ENCODE data around the gene APOH. TPM values are rescaled to one million over a fixed set of nuclear protein-coding genes. Genes with fewer than 3 reads are reported as not detected.

Gene APOH
- total RNA-seq, 1 donor from 2014 or later, result not detected

DNA sequence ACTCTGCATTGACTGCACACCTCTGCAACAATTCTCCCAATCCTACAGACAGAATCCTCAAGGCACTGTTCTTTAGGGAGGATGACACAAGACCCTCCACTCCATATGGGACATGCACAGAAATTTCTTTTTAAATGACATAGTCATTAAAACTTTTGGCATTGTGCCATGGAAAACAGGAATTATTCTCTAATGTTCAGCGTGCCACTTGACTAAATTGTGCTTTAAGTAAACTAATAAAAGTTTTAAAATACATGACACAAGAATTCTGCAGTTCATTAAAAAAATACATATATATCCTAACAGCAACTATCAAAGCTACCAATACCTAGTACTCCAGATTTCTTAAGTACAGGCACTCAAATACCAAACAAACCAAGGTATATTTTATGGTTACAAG is 53.3 kb downstream of the APOH start:
- TF ChIP-seq, protein P1, sequence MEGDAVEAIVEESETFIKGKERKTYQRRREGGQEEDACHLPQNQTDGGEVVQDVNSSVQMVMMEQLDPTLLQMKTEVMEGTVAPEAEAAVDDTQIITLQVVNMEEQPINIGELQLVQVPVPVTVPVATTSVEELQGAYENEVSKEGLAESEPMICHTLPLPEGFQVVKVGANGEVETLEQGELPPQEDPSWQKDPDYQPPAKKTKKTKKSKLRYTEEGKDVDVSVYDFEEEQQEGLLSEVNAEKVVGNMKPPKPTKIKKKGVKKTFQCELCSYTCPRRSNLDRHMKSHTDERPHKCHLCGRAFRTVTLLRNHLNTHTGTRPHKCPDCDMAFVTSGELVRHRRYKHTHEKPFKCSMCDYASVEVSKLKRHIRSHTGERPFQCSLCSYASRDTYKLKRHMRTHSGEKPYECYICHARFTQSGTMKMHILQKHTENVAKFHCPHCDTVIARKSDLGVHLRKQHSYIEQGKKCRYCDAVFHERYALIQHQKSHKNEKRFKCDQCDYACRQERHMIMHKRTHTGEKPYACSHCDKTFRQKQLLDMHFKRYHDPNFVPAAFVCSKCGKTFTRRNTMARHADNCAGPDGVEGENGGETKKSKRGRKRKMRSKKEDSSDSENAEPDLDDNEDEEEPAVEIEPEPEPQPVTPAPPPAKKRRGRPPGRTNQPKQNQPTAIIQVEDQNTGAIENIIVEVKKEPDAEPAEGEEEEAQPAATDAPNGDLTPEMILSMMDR (IDR thresholded peaks at IDR 0.05; ENCODE audit: insufficient read depth, low read length, poor library complexity, severe bottlenecking), result no peak

DNA sequence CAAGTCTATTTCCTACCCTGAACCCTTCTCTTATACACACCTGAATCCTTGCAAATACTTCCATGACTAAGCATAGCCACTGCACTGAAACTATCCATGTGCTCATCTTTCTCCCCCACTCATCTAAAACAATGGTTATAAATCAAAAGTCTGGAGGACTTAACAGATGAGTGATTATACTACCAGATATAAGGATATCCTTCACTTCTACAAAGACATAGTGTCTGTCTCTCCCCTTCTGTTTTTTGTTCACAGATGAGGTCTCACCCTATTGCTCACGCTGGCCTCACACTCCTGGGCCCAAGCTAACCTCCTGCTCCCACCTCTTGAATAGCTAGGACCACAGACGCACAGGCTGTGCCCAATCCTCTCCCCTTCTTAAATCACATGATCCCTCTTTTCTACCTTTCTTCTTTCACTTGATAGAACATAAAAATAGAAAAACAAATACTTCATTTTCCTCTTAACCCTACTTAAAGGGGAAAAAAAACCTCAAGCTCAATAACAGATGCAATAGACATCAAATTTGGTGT is 56.5 kb downstream of the APOH start:
- TF ChIP-seq, protein P1 (IDR thresholded peaks at IDR 0.05; ENCODE audit: insufficient read depth, low read length, poor library complexity, severe bottlenecking), result no peak
- Histone ChIP-seq H3K27me3 (ENCODE audit: control insufficient read depth, insufficient read depth, low read length) (no peaks in the 10 kb centered on the region), H3K36me3 (ENCODE audit: control insufficient read depth, insufficient read depth, low read length) (no peaks in the 10 kb centered on the region), H3K4me3 (ENCODE audit: low read depth, low read length) (no peak overlapping the region)
- DNase-seq (ENCODE audit: low read depth), result no peak

More for the DNA sequence above, 53.3 kb downstream of the APOH start:
- Histone ChIP-seq H3K36me3 (ENCODE audit: control insufficient read depth, insufficient read depth, low read length) (no peaks in the 10 kb centered on the region), H3K27me3 (ENCODE audit: control insufficient read depth, insufficient read depth, low read length) (no peaks in the 10 kb centered on the region), H3K4me3 (ENCODE audit: low read depth, low read length) (no peak overlapping the region)
- no peak for DNase-seq (ENCODE audit: low read depth)

DNA sequence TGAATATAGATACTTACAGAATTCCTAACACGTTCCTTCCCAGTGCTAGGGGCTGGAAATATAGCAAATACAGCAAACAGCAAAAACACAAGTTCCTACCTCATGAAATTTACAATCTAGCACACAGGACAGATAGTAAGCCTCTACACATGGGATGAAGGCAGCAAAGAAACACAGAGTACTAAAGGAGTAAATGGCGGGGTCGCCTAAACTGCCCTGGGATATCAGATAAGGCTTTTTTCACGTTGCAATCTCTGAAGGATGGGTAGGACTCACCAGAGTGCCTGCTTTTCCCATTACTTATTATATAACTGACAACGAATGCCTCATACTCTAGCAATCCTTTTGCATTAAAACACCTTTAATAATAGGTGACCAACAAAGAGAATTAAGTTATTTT is 57.1 kb downstream of the APOH start:
- H3K36me3 ChIP-seq (ENCODE audit: control insufficient read depth, insufficient read depth, low read length), result no peaks in the 10 kb centered on the region
- no peak overlapping the region for H3K4me3 ChIP-seq (ENCODE audit: low read depth, low read length)
- no peak for DNase-seq (ENCODE audit: low read depth)
- TF ChIP-seq, protein P1 (IDR thresholded peaks at IDR 0.05; ENCODE audit: insufficient read depth, low read length, poor library complexity, severe bottlenecking), result no peak
- no peaks in the 10 kb centered on the region for H3K27me3 ChIP-seq (ENCODE audit: control insufficient read depth, insufficient read depth, low read length)

DNA sequence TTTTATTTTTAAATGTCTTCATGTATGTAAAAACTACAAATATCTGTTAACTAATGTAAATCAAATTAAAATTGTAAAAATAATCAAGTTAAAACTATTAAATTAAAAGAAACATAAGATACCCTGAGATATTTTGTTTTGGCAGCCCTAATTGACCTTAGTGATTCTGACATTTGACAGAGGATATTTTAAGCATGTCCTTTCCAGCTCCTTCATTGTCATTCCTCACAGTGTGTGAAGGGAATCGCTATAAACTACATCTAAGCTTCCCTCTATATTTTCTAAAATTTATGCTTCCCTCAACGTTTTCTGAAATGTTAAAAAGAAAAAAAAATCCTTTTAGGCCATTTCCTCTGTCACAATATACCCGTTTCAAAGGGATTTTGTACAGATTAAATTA is 57.5 kb downstream of the APOH start:
- Histone ChIP-seq H3K4me3 (ENCODE audit: low read depth, low read length) (no peak overlapping the region), H3K36me3 (ENCODE audit: control insufficient read depth, insufficient read depth, low read length) (no peaks in the 10 kb centered on the region), H3K27me3 (ENCODE audit: control insufficient read depth, insufficient read depth, low read length) (no peaks in the 10 kb centered on the region)
- TF ChIP-seq, protein P1 (IDR thresholded peaks at IDR 0.05; ENCODE audit: insufficient read depth, low read length, poor library complexity, severe bottlenecking), result no peak
- no peak for DNase-seq (ENCODE audit: low read depth)

DNA sequence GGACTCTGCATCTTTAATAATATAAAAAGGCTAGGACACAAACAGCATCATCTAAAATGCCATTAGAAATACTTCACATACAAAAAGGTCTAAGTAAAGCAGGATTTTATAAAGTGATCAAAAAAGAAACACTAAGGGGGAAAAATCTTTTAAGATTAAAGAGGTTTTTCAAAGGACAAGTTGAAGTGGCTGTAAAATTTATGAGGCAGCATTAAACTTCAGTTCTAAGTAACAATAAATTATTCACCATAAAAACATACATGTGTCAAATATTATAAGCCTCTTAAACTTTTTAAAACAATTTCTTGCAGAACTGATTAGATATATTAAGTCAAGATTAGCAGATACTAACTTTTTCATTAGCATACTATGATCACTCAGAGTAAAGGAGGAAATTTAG is 58.0 kb downstream of the APOH start:
- H3K36me3 ChIP-seq (ENCODE audit: control insufficient read depth, insufficient read depth, low read length), result no peaks in the 10 kb centered on the region
- TF ChIP-seq, protein P1 (IDR thresholded peaks at IDR 0.05; ENCODE audit: insufficient read depth, low read length, poor library complexity, severe bottlenecking), result no peak
- no peaks in the 10 kb centered on the region for H3K27me3 ChIP-seq (ENCODE audit: control insufficient read depth, insufficient read depth, low read length)
- no peak overlapping the region for H3K4me3 ChIP-seq (ENCODE audit: low read depth, low read length)
- DNase-seq (ENCODE audit: low read depth), result no peak

DNA sequence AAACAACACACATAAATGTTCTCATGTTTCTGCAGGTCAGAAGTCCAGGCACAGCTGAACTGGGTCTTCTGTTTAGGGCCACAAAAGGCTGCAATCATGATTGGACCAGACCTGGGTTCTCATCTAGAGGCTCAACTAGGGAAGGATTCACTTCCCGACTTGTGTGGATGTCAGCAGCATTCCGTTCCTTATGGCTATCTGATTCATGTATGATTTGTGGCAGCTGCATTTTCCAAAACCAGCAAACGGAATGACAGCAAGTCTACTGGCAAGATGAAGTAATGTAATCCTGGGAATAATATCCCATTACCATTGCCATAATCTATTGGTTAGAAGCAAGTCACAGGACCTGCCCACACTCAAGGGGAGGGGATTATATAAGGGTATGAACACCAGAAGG is 59.4 kb downstream of the APOH start:
- TF ChIP-seq, protein P1 (IDR thresholded peaks at IDR 0.05; ENCODE audit: insufficient read depth, low read length, poor library complexity, severe bottlenecking), result no peak
- DNase-seq (ENCODE audit: low read depth), result no peak
- no peak overlapping the region for H3K4me3 ChIP-seq (ENCODE audit: low read depth, low read length)
- no peaks in the 10 kb centered on the region for H3K27me3 ChIP-seq (ENCODE audit: control insufficient read depth, insufficient read depth, low read length)
- no peaks in the 10 kb centered on the region for H3K36me3 ChIP-seq (ENCODE audit: control insufficient read depth, insufficient read depth, low read length)

Data from kidney epithelial cell (primary cell).